HG02759 (cell line): ENCODE data around the gene NEK11.
"Not testable (repeated sequence)": the region's sequence is repeated elsewhere in the genome, so short reads cannot be mapped to it uniquely, and the experiment has no call there.

Source experiments
- ATAC-seq: cut with Tn5 transposase; IDR thresholded peaks from one replicate; pipeline ENCODE4 v1.9.1; 2021; ENCODE audit warnings: mild to moderate bottlenecking, moderate library complexity; ENCODE audit not compliant: unreplicated experiment

NEK11 gene

GRCh38 chr3:131036986-131037385 lies 10.3 kb downstream of the NEK11 start:
- ATAC-seq: no peak

GRCh38 chr3:131038326-131038725 lies 11.6 kb downstream of the NEK11 start:
- ATAC-seq: no peak

GRCh38 chr3:131042271-131042985 lies 15.8 kb downstream of the NEK11 start:
- ATAC-seq: not testable (repeated sequence)

DNA sequence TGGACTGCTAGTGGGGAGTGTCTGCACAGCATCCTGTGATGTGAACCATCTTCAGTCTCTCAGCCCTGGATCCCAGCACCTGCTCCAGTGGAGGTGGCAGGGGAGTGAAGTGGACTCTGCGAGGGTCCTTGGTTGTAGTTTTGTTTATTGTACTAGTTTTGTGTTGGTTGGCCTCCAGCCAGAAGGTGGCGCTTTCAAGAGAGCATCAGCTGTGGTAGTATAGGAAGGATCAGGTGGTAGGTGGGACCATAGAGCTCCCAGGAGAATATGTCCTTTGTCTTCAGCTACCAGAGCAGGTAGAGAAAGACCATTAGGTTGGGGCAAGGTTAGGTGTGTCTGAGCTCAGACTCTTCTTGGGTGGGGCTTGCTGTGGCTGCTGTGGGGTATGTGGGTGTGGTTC lies 20.9 kb downstream of the NEK11 start:
- ATAC-seq: no peak

DNA sequence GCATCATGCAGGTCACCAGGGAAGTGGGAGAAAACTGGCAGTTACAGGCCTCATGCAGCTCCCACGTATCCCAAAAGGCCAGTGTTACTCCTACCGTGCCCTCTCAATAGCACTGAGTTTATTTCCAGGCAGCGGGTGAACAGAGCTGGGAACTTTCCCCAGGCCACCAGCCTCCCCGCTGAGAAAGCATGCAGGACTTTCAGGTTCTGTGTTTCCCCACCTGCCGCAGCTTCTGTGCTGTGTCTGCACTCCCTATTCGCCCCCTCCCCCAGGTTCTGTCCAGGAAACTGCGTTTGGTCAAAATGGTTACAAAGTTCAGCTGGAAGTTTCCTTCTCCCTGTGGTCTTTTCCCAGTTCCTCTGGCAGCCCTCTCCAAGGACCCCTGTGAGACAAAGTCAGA lies 21.4 kb downstream of the NEK11 start:
- no peak for ATAC-seq

- ATAC-seq: no peak
Observed at GRCh38 chr3:131050001-131050400, 23.3 kb downstream of the NEK11 start.

GRCh38 chr3:131053043-131053859 lies 26.6 kb downstream of the NEK11 start:
- ATAC-seq: no peak

DNA sequence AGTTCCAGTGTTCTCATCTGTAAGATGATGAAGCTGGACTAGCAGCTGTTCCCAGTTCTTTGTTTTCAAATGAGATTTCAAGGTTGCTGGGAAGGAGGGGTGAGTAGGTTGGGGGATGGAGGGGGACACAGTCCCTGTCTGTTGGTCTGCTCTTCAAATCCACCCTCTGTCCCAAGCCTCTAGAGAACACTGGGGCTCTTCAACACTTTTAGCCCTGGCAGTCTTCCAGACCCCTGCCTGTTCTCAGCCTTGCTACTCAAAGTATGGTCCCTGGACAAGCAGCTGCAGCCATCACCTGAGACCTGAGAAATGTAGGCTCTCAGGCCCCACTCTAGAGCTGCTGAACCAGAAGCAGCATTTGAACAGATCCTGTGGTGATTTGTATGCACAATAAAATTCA lies 41.3 kb downstream of the NEK11 start:
- ATAC-seq: no peak

- no peak for ATAC-seq
Observed at GRCh38 chr3:131072099-131072559, 45.5 kb downstream of the NEK11 start.

- no peak for ATAC-seq
Observed at GRCh38 chr3:131072845-131073244, 46.2 kb downstream of the NEK11 start.

GRCh38 chr3:131075632-131076328 lies 49.1 kb downstream of the NEK11 start:
- ATAC-seq: no peak

DNA sequence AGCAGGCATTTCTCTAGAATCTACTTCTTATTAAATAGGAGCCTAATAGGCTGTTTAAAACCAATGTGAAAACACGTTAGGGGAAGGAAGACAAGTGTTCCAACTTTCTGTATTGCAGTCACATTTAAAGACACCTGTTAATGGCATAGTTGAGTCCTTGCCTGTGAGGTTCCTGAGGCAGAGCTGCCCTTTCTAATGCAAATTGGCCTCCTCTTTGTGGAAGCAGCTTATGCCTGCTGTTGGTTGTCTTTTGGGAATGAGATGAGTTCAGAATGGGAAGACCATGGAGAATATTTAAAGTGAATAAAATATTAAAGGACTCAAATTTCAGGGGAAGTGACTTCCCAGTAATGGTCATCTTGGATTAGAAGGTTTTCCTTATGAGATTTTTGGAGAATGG lies 51.2 kb downstream of the NEK11 start:
- ATAC-seq: no peak

DNA sequence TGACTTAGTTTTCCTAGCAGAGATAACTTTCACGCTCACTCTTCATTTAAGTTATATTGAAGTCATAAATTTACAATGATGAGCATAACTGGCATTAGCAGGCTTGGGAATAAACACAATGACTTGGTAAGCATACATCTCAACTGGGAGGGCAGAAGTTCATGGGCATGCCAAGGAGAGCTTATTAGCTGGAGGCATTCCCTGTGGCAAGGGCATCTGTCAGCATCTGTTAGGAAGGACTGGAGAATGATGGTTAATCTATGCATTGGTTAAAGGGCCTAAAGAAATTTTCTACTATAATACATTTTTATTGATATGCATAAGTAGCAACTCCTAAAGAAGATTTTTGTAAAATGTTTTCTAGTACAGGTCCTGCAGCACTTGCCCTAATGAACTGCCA lies 52.4 kb downstream of the NEK11 start:
- no peak for ATAC-seq

- no peak for ATAC-seq
Observed at GRCh38 chr3:131081224-131081623, 54.5 kb downstream of the NEK11 start.

DNA sequence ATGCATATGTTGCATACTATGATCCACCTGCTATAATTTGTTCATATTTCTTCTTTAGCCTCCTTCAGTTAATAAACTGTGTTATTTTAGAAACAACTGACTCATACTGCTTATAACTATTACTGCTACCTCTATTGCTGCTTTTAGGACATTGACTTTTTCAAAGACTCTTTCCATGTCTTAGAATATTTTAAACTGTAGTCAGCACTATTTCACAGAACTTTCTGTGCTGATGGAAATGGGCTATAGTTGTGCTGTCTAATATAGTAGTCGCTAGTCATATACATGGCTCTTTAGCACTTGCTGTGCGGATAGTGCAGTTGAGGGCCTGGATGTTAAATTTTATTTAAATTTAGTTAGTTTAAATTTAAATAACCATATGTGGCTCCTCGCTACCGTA lies 55.6 kb downstream of the NEK11 start:
- ATAC-seq: no peak

DNA sequence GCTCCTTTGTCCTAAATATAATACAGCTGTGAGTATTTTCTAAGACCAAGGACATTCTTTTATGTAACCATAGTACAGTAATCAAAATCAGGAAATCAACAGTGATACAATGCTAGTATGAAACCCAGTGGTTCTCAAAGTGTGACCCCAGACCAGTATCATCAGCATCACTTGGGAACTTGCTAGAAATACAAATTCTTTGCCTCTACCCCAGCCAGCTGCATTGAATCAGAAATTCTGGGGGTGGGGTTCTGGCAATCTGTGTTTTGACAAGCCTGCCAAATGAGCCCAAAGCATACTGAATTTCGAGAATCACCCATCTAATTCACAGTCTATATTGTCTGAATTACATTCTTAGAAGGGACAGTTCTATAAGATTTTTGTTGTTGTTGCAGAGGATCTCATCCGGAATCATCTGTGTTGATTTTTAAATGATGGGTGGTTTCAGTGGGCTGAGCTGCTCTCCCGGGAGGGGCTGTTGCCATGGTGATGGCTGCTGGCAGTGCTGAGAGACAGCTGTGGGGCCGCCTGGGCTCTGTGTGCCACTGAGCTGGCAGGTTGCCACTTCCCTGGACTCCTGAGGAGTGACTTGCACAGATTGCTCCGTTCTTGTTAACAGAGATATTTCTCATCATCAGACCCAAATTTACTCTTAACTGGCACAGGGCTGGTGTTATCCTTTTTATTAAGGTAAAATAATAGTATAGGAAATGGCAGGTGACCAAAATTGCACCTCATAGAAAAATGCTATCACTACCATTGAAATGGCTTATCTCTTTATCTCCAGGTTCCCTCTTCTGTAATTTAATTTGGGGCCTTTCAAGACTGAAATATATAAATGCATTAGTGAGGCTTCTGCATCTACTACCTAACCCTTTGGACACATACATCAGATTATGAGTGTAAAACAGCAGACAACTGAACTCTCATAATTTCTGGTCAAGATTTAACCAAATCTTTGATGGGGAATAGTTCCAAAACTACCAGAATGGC lies 56.5 kb downstream of the NEK11 start:
- no peak for ATAC-seq

- ATAC-seq: no peak
Observed at GRCh38 chr3:131091768-131092167, 65.1 kb downstream of the NEK11 start.

DNA sequence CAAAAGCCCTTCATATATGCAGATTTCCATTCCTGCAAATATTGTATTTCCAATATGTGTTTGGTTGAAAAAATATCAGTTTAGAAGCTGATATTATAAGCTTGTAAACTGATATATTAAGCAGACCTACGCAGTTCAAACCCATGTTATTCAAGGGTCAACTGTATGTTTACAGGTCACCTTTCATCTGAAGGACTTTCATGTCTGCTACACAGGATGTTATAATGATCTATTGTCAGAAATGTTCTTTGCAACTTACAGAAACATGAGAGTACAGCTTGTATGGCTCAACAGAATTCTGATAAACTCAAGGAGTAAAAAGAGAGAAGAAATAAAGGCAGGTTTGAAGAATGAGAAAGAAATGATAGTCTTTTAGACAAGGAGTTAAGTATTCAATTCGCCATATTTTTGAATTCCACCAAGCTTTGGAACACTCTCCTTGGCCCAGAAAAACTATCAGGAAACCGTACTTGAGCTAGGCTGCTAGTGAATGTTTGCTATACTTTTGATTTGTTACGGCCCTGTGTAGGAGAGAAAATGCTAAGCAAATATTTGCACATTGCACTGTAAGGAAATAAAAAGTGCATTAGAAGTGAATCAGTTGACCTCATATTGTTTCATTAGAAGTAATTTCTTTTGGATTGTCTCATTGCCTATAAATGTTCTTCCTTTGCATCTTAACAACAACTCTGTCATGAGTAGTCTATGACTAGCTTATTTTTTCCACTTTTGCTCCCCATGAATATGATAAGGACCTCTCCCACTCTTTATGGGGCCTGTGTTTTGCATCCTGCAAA lies 81.2 kb downstream of the NEK11 start:
- no peak for ATAC-seq

DNA sequence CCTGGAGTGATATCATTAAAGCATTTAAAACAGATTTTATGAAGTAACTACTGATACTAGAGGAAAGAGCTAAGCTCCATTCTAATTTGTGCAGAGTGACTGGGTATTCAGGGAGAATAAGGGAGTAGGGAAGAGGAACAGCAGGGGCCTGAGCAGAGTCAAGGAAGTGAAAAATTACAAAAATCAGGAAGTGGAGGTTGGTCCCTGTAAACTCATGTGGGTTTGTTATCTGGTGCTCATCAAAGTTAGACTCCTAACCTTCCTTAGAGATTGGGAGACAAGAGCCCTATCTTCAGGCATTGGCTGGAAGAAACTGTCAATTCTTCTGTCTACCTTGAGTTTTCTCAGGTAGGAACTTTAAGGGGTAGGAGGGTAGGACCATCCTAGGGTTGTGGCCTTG lies 82.5 kb downstream of the NEK11 start:
- ATAC-seq: no peak

DNA sequence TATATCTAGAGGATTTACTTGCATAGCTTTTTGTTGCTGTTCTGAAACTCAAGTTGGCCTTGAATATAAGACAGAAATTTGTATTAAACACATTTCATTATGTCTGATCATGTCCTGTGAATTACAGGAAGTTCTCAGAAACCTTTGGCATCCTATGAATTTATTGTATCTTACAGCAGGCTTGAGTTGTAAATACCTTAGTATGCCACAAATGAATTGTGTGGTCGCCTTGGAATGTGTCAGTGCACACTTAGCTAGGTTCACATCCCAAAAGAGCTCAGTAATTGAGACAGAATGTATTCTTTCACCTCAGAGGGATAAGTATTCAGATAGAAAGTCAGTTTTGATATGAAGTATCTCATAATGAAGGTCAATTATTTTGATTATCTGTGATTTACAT lies 83.4 kb downstream of the NEK11 start:
- ATAC-seq: no peak
